ENCODE measurements around the gene FBXL13. TPM values are rescaled to one million over a fixed set of nuclear protein-coding genes. Genes with fewer than 3 reads are reported as not detected.
"Not testable (repeated sequence)": the region's sequence is repeated elsewhere in the genome, so short reads cannot be mapped to it uniquely, and the experiment has no call there.

Gene FBXL13
- total RNA-seq, 2 donors from 2014 or later, result 1.6 to 1.7 TPM

DNA sequence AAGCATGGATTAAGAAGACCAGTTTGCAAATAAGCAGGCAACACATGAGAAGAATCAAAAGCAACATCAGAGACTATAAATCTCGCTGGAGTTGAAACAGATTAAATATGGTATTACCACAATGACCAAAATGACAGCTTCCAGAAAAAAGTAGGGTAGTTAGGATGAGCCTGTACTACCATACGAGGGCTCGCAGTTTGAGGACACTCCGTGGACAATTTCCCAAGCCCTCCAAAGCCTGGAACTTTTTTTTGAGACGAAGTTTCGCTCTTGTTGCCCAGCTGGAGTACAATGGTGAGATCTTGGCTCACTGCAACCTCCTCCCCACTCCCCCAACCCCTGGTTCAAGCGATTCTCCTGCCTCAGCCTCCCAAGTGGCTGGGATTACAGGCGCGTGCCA lies 160.8 kb downstream of the FBXL13 start:
- Histone ChIP-seq H3K9me3 (no peaks in the 10 kb centered on the region), H3K4me3 (peak overlapping the region in 1 of 2 donors; percentile 27), H3K36me3 (no peaks in the 10 kb centered on the region), H3K27me3 (no peaks in the 10 kb centered on the region), H3K27ac (peak overlapping the region; percentile 38 to 58), H3K4me1 (peaks cover 0 to 17% of the 10 kb centered on the region in 2 donors)
- TF ChIP-seq, protein P1, sequence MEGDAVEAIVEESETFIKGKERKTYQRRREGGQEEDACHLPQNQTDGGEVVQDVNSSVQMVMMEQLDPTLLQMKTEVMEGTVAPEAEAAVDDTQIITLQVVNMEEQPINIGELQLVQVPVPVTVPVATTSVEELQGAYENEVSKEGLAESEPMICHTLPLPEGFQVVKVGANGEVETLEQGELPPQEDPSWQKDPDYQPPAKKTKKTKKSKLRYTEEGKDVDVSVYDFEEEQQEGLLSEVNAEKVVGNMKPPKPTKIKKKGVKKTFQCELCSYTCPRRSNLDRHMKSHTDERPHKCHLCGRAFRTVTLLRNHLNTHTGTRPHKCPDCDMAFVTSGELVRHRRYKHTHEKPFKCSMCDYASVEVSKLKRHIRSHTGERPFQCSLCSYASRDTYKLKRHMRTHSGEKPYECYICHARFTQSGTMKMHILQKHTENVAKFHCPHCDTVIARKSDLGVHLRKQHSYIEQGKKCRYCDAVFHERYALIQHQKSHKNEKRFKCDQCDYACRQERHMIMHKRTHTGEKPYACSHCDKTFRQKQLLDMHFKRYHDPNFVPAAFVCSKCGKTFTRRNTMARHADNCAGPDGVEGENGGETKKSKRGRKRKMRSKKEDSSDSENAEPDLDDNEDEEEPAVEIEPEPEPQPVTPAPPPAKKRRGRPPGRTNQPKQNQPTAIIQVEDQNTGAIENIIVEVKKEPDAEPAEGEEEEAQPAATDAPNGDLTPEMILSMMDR (IDR thresholded peaks at IDR 0.05), result no peak
- DNase-seq (ENCODE audit: low spot score), result no peak

DNA sequence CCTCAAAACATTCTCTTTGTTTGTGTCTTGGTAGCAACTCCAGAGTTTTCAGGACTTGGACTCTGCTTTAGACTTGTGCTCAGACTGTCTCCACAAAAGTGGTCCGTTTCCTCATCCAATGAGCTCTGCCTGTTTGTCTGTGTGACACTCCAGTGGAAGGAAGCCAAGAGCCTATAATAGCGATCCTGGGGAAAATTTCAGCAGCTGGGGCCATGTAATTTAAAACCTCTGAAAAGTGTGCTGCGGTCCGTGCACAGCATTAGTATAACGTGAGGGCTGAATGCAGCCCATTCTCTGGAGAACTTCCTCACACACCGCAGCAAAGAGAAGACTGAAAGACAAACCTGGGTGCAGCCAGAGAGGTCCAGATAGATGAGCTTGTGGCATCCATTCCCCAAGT lies 161.9 kb downstream of the FBXL13 start, which contains the start of gene LRRC17:
TSS of gene LRRC17 (plus strand) at position 259 of the 400 bp plus-strand sequence. CDS start 20,914 bp downstream, outside the sequence.
- Histone ChIP-seq H3K9me3 (no peaks in the 10 kb centered on the region), H3K4me1 (peaks cover 0 to 12% of the 10 kb centered on the region in 2 donors), H3K4me3 (peak within 1 kb of the TSS in 1 of 2 donors; percentile 27), H3K36me3 (no peaks in the 10 kb centered on the region), H3K27ac (peak within 1 kb of the TSS; percentile 38 to 58), H3K27me3 (no peaks in the 10 kb centered on the region)
- no peak for DNase-seq (ENCODE audit: low spot score)
- TF ChIP-seq, protein P1 (IDR thresholded peaks at IDR 0.05), result no peak

DNA sequence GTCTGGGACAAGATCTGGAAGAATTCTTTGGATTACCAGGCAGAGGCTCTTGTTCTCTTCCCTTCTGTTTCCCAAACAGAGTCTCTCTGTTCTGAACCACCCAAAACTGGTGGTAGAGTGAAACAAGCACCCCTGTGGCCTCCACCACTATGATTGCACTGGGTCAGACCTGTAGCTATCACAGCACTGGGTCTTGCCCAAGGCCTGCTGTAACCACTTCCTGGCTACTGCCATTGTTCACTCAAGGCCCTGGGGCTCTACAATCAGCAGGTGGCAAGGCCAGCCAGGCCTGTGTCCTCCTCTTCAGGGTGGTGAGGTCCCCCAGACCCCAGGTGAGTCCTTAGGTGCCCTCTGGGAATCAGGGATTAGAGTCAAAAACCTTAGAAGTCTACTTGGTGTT lies 165.9 kb downstream of the FBXL13 start:
- no peak for DNase-seq (ENCODE audit: low spot score)
- Histone ChIP-seq H3K36me3 (no peaks in the 10 kb centered on the region), H3K27me3 (no peaks in the 10 kb centered on the region), H3K4me1 (no peaks in the 10 kb centered on the region), H3K4me3 (no peak overlapping the region), H3K27ac (no peak overlapping the region), H3K9me3 (no peaks in the 10 kb centered on the region)
- TF ChIP-seq, protein P1 (IDR thresholded peaks at IDR 0.05), result no peak

DNA sequence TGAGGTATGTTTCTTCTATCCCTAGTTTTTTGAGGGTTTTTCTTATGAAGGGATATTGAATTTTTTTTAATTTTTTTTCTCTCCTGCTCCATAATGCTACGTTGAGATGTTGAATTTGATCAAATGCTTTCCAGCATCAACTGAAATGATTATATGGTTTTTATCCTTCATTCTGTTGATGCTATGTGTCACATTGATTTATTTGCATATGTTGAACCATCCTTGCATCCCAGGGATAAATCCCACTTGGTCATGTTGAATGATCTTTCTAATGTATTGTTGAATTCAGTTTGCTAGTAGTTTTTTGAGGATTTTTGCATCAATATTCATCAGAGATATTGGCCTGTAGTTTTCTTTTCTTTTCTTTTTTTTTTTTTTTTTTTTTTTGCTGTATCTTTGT lies 171.0 kb downstream of the FBXL13 start:
- not testable (repeated sequence) for H3K27ac ChIP-seq; DNase-seq (ENCODE audit: low spot score); H3K4me1 ChIP-seq; H3K27me3 ChIP-seq; H3K9me3 ChIP-seq; H3K4me3 ChIP-seq; H3K36me3 ChIP-seq

DNA sequence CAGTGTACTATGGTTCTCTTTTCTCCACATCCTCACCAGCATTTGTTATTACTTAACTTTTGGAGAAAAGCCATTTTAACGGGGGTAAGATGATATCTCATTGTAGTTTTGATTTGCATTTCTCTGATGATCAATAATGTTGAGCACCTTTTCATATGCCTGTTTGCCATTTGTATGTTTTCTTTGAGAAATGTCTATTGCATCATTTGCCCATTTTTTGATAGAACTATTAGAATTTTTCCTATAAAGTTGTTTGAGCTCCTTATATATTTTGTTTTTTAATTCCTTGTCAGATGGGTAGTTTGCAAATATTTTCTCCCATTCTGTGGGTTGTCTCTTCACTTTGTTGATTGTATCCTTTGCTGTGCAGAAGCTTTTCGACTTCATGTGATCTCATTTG lies 172.5 kb downstream of the FBXL13 start:
- H3K4me1 ChIP-seq; H3K9me3 ChIP-seq; H3K36me3 ChIP-seq; DNase-seq (ENCODE audit: low spot score); H3K27me3 ChIP-seq; H3K27ac ChIP-seq; H3K4me3 ChIP-seq: not testable (repeated sequence)

DNA sequence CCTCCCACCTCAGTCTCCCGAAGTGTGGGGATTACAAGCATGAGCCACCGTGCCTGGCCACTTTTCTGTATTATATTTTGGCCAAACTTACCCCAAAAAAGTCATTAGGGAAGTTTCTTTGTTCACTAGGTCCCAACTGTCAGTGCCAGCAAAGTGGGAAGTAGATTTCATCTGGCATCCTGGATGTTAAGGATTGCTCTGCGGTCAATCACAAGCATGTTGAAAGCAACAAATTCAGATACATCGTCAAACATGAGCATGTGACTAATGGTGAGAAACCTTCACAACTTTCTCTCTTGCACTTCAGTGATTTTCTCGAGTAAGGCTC lies 176.1 kb downstream of the FBXL13 start:
- DNase-seq (ENCODE audit: low spot score), result no peak
- TF ChIP-seq, protein P1 (IDR thresholded peaks at IDR 0.05), result no peak
- H3K4me1 ChIP-seq, result peaks cover 0 to 5% of the 10 kb centered on the region in 2 donors
- H3K27me3 ChIP-seq, result no peaks in the 10 kb centered on the region
- no peaks in the 10 kb centered on the region for H3K36me3 ChIP-seq
- H3K9me3 ChIP-seq, result no peaks in the 10 kb centered on the region
- H3K27ac ChIP-seq, result no peak overlapping the region
- no peak overlapping the region for H3K4me3 ChIP-seq

DNA sequence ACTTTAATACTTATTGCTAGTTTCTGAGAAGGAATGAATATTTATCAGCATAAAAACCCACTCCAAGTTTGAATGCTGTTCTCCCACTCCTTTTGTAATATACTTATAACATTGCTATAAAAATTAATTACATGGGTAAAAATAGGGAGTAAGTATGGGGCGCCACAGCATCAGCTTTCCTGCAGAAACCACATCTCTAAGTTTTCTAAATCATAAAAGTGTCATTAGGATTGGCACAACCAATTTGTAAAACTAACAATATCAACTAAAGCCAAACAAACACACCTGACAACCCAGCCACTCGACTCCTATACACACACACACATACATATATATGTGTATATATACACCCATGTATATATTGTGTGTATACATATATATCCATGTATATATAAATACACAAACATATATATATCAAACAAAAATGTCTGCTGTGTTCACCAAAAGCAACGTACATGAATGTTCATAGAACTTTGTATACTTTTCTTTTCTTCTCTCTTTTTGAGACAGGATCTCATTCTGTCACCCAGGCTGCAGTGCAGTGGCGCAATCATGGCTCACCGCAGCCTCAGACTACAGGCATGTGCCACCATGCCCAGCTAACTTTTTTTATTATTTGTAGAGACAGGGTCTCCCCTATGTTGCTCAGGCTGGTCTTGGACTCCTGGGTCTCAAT lies 176.6 kb downstream of the FBXL13 start:
- Histone ChIP-seq H3K27ac (no peak overlapping the region), H3K9me3 (no peaks in the 10 kb centered on the region), H3K36me3 (no peaks in the 10 kb centered on the region), H3K27me3 (no peaks in the 10 kb centered on the region), H3K4me1 (peaks cover 0 to 10% of the 10 kb centered on the region in 2 donors), H3K4me3 (no peak overlapping the region)
- no peak for DNase-seq (ENCODE audit: low spot score)
- TF ChIP-seq, protein P1 (IDR thresholded peaks at IDR 0.05), result no peak

Measured in right atrium auricular region (tissue), 2 donors.